Vagina (tissue), 2 donors: Measurements from ENCODE around the gene C6orf141.

Experiments
- CTCF ChIP-seq, 3 experiments: fragments of 450-650 bp in 2 of 3; fragments of 200-600 bp in 1 of 3; sonication (generic) in 1 of 3; IDR thresholded peaks; one replicate each; pipeline ENCODE4 v1.5.1; 2017 to 2019; ENCODE audit warnings: antibody characterized with exemption in 3 of 3, mild to moderate bottlenecking in 2 of 3, moderate library complexity in 2 of 3
- POLR2A ChIP-seq, 2 donors: fragments of 450-650 bp; IDR thresholded peaks; one replicate each; pipeline ENCODE4 v1.6.1; 2017; ENCODE audit warnings: antibody characterized with exemption in 2 of 2, mild to moderate bottlenecking in 2 of 2, moderate library complexity in 2 of 2
- POLR2AphosphoS5 ChIP-seq, 2 donors: sonication (generic); formaldehyde crosslinking; IDR thresholded peaks; one replicate each; pipeline ENCODE4 v1.9.0; 2017; ENCODE audit warnings: antibody characterized with exemption in 2 of 2, mild to moderate bottlenecking in 2 of 2, low read depth in 1 of 2; ENCODE audit not compliant: insufficient read depth in 1 of 2

GRCh38 chr6:49557177-49557576 is 6.7 kb downstream of the C6orf141 start:
- TF ChIP-seq POLR2A (IDR thresholded peaks at IDR 0.05) (no peak), CTCF (IDR thresholded peaks at IDR 0.05) (no peak), POLR2AphosphoS5 (IDR thresholded peaks at IDR 0.05; ENCODE audit: insufficient read depth in 1 of 2, low read depth in 1 of 2) (no peak)
